Activated CD4-positive, CD25-positive, alpha-beta regulatory T cell (primary cell): ENCODE data around the gene C3orf70.

Source experiments
- DNase-seq, 4 experiments: peaks; one replicate each; lab custom pipeline; 2025; lab: John Stamatoyannopoulos, UW

Gene C3orf70

GRCh38 chr3:185051801-185052200 lies 101.1 kb downstream of the C3orf70 start:
- no peak for DNase-seq

GRCh38 chr3:185049710-185050109 lies 103.2 kb downstream of the C3orf70 start:
- DNase-seq = no peak

DNA sequence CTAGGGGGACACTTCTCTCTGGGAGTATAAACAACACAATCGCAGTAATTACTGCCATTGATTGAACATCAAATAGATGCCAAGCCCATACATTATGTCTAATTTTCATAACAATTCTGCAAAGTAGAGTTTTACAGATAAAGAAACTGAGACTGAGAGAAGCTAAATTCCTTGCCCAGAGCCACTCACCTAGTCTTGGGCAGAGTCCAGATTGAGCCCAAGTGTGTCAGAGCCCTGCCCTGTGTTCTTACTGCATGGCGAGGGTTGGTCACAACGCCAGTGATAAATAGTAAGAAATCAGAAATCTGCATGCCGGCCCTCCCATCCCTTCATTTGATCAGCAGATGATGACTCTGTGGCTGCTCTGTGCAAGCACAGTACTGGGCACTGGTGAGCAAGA lies 106.3 kb downstream of the C3orf70 start:
- DNase-seq = no peak

GRCh38 chr3:185046164-185046515 lies 106.7 kb downstream of the C3orf70 start:
- DNase-seq = no peak

GRCh38 chr3:185042312-185043050 lies 110.4 kb downstream of the C3orf70 start:
- DNase-seq = no peak

GRCh38 chr3:185041540-185041939 lies 111.3 kb downstream of the C3orf70 start:
- no peak for DNase-seq

- DNase-seq = no peak
These were observed 112.4 kb downstream of the C3orf70 start for GRCh38 chr3:185040425-185040824.

DNA sequence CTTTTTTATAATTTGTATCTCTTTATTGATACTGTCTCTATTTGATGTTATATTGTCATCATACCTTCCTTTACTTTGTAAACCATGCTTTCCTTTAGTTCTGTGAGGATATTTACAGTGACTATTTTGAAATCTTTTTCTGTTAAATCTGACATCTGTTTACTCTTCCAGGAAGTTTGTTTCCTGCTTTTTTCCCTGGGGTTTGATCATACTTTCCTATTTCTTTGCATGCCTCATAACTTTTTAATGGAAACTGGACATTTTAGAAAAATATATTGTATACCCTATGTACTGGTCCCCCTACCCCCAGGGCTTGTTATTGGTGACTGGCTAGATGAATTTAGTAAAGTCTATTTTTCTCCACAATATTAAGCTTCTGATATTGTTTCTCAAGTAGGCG lies 115.1 kb downstream of the C3orf70 start:
- DNase-seq = no peak

DNA sequence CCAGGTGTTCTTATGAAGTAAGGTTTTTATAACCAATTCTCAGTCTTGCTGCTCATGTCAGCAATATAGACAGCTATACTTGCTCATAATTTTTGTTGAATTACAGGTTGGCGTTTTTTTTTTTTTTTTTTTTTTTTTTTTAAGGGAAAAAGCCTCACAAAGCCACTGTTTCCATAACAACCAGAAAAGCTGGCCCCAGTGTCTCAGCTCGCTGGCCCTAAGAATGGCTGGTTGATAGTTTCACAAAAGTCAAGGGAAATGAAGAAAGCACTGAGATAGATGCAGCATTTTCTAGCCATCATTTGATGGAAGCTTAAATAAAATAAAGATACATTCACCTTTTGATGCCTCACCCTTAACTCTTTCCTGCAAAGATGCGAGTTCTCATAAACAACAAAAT lies 121.9 kb downstream of the C3orf70 start:
- DNase-seq = no peak

GRCh38 chr3:185030399-185030798 lies 122.5 kb downstream of the C3orf70 start:
- DNase-seq = no peak

GRCh38 chr3:185029086-185029485 lies 123.8 kb downstream of the C3orf70 start:
- no peak for DNase-seq

- DNase-seq = no peak
These were observed 124.7 kb downstream of the C3orf70 start for GRCh38 chr3:185028121-185028520.
